IPS DF 6.9 (cell line): ENCODE measurements around the gene FAM228A.

Source experiments
- DNase-seq: peaks from one replicate; pipeline ENCODE4 v3.0.0-alpha.2; 2013; ENCODE audit warnings: low read depth, low spot score
- H3K27ac ChIP-seq: one replicate; pipeline ENCODE4 v1.5.1; 2013; ENCODE audit warnings: low read length, control low read depth
- H3K27me3 ChIP-seq: 2 replicates; pipeline ENCODE4 v1.6.1; 2013; ENCODE audit warnings: mild to moderate bottlenecking, low read length; ENCODE audit not compliant: control insufficient read depth, insufficient read depth
- H3K36me3 ChIP-seq: 2 replicates; pipeline ENCODE4 v1.6.1; 2013; ENCODE audit warnings: low read length; ENCODE audit not compliant: control insufficient read depth, insufficient read depth
- H3K4me1 ChIP-seq: 2 replicates; pipeline ENCODE4 v1.6.1; 2013; ENCODE audit warnings: low read length; ENCODE audit not compliant: control insufficient read depth, insufficient read depth
- H3K4me3 ChIP-seq: 2 replicates; pipeline ENCODE4 v1.5.1; 2013; ENCODE audit warnings: mild to moderate bottlenecking, low read length
- H3K9me3 ChIP-seq: 2 replicates; pipeline ENCODE4 v1.6.1; 2013; ENCODE audit warnings: low read length, inconsistent platforms; ENCODE audit not compliant: control insufficient read depth, insufficient read depth
- WGBS: extraction: QIAGEN DNeasy Blood & Tissue Kit; methylation state at CpG from one replicate; pipeline ENCODE4 v1.1.7; 2013; ENCODE audit warnings: mixed read lengths, missing lambda C conversion rate; ENCODE audit not compliant: insufficient read length, insufficient coverage; 5-methylcytosine and 5-hydroxymethylcytosine counted together

FAM228A gene

GRCh38 chr2:24206714-24207113, 31.9 kb downstream of the FAM228A start:
- no peaks in the 10 kb centered on the region for H3K9me3 ChIP-seq
- H3K4me1 ChIP-seq: no peaks in the 10 kb centered on the region; the same call in 1 of the 2 replicates
- DNase-seq: no peak
- no peak overlapping the region for H3K4me3 ChIP-seq
- H3K27me3 ChIP-seq: no peaks in the 10 kb centered on the region
- no peaks in the 10 kb centered on the region for H3K36me3 ChIP-seq
- no CpG with 5 or more reads among the region's 8 CpGs for WGBS
- no peak overlapping the region for H3K27ac ChIP-seq

DNA sequence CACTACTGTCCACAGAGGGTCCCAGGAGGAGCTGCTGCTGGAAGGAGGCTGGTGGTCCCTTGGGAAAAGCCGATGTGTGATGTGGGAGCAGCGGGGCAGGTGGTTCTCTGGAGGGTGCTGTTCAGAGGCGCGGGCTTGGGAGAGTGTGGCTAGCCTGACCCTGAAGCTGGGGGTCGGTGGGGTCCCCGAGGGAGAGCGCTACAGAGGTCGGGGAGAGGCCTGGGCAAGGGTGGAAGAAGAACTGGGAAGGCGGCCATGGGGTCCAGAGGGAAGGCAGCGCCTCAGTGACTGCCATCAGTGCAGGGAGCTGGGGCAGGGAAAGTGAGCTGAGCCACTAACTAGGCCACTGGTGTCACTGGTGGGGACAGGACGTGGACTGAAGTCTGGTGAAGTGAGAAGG, 32.5 kb downstream of the FAM228A start:
- WGBS: no CpG with 5 or more reads among the region's 11 CpGs
- Histone ChIP-seq H3K27ac (no peak overlapping the region), H3K4me3 (no peak overlapping the region), H3K4me1 (no peaks in the 10 kb centered on the region; the same call in 1 of the 2 replicates), H3K9me3 (no peaks in the 10 kb centered on the region), H3K36me3 (no peaks in the 10 kb centered on the region), H3K27me3 (no peaks in the 10 kb centered on the region)
- no peak for DNase-seq

DNA sequence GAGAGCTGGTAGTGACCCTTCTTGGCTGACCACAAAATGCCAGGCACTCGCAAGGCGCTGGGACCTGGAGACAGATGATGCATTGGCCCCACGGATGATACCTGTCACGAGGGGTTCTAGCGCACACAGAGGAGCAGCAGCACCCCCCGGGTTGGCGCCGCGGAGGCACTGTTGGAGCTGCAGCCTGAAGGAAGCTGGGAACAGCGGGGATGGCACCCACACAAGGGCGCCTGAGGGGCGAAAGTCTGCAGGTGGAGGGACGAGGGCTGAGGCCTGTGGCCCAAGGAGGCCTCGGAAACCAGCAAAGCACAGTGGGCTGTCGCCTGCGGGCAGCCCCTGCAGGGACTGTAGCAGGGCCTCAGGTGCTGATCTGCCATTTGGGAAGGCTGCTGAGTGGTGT, 33.6 kb downstream of the FAM228A start:
- Histone ChIP-seq H3K4me3 (no peak overlapping the region), H3K27ac (no peak overlapping the region), H3K36me3 (no peaks in the 10 kb centered on the region), H3K9me3 (no peaks in the 10 kb centered on the region), H3K4me1 (no peaks in the 10 kb centered on the region; the same call in 1 of the 2 replicates), H3K27me3 (no peaks in the 10 kb centered on the region)
- WGBS: no CpG with 5 or more reads among the region's 16 CpGs
- DNase-seq: no peak

GRCh38 chr2:24209389-24210105, 34.7 kb downstream of the FAM228A start:
- H3K4me3 ChIP-seq: no peak overlapping the region
- H3K27me3 ChIP-seq: no peaks in the 10 kb centered on the region
- H3K36me3 ChIP-seq: no peaks in the 10 kb centered on the region
- H3K9me3 ChIP-seq: no peaks in the 10 kb centered on the region
- no peak overlapping the region for H3K27ac ChIP-seq
- no peak for DNase-seq
- WGBS: no CpG with 5 or more reads among the region's 17 CpGs
- no peaks in the 10 kb centered on the region; the same call in 1 of the 2 replicates for H3K4me1 ChIP-seq

- H3K36me3 ChIP-seq: no peaks in the 10 kb centered on the region
These were observed 35.2 kb downstream of the FAM228A start for GRCh38 chr2:24210106-24210455.

DNA sequence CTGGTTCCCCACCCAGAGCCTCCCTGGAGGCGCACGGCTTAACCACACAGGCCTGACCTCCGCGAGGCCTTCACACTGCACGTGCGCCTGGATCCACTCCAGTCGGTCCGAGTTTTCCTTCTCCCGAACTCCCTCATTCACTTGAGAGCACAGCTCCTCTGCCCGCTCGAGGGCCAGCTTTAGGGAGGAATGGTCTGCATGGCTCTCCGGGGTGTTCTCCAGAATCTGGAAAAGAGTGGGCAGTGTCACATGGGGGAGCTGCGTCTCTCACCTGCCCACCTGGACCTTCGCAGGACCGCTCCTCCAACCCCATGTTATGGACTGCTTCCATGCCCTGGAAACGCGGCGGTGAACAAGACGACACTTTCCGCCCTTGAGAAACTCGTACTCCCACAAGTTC, 35.9 kb downstream of the FAM228A start:
- no peak overlapping the region for H3K4me3 ChIP-seq
- no peak overlapping the region for H3K27ac ChIP-seq
- WGBS: no CpG with 5 or more reads among the region's 21 CpGs
- H3K27me3 ChIP-seq: no peaks in the 10 kb centered on the region
- H3K9me3 ChIP-seq: no peaks in the 10 kb centered on the region
- no peak for DNase-seq
- no peaks in the 10 kb centered on the region; the same call in 1 of the 2 replicates for H3K4me1 ChIP-seq
- no peaks in the 10 kb centered on the region for H3K36me3 ChIP-seq

More at GRCh38 chr2:24210106-24210455, 35.2 kb downstream of the FAM228A start:
- no peaks in the 10 kb centered on the region for H3K27me3 ChIP-seq
- H3K27ac ChIP-seq: no peak overlapping the region
- no peaks in the 10 kb centered on the region; the same call in 1 of the 2 replicates for H3K4me1 ChIP-seq
- no peaks in the 10 kb centered on the region for H3K9me3 ChIP-seq
- no peak for DNase-seq
- no peak overlapping the region for H3K4me3 ChIP-seq
- WGBS: no CpG with 5 or more reads among the region's 2 CpGs

GRCh38 chr2:24211408-24211807, 36.6 kb downstream of the FAM228A start:
- no CpG with 5 or more reads among the region's 7 CpGs for WGBS

DNA sequence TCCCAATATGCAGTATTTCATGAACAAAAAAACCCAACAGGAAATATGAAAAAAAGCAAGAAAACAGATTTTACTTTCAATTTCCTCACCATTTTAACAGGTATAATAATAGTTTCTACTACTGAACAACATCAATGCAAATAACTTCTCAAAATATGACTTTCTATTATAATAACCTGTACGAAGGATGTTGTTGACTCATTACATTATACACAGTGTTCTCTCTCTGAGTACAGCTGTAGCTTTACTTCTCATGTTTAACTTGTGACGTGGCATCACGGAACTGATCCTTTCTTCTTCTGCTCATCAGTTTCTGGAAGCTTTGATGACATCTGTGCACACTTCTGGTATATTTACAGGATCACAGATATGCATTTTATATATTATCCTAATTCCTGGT, 40.0 kb downstream of the FAM228A start:
- Histone ChIP-seq H3K27ac (no peak overlapping the region), H3K36me3 (no peaks in the 10 kb centered on the region), H3K9me3 (no peaks in the 10 kb centered on the region), H3K4me3 (no peak overlapping the region), H3K27me3 (no peaks in the 10 kb centered on the region), H3K4me1 (no peaks in the 10 kb centered on the region)
- no peak for DNase-seq
- no CpG with 5 or more reads among the region's 3 CpGs for WGBS

More at GRCh38 chr2:24211408-24211807, 36.6 kb downstream of the FAM228A start:
- Histone ChIP-seq H3K4me1 (no peaks in the 10 kb centered on the region), H3K4me3 (no peak overlapping the region), H3K36me3 (no peaks in the 10 kb centered on the region), H3K27me3 (no peaks in the 10 kb centered on the region), H3K27ac (no peak overlapping the region), H3K9me3 (no peaks in the 10 kb centered on the region)
- no peak for DNase-seq

DNA sequence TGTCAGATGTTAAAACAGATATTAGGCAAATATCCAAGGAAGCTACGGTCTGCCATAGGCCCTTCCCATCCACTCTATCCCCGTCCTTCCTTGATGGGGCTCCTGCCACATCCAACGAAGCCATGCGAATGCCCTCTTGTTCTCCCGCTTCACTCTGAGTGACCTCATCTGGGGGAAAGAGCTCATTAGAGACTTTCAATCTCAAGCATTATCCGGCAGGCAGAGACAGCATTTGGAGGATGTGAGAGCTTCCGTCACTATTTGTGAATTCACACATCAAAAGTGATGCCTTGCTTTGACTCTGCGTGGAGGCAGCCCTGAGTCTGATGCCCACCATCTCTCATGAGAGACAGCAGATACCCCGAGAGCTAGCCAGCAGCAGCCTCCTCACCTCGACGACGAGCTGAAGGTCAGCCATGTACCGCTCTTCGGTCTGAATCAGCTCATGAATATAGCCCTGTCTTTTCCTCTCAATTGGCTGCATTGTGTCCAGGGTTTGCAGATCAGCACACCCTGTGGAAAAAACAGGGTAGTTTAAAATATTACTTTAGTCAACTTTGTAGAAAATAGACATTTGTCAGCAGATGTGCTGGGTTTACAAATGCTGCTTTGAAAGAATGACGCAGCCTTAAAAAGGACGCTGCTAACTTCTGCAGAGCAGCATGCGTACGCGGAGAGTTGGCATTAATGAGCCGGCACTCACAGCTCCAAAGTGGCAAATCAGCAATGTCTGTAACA, 45.9 kb downstream of the FAM228A start:
- no CpG with 5 or more reads among the region's 20 CpGs for WGBS
- no peaks in the 10 kb centered on the region for H3K36me3 ChIP-seq

GRCh38 chr2:24221343-24222050, 46.6 kb downstream of the FAM228A start:
- Histone ChIP-seq H3K27ac (no peak overlapping the region), H3K36me3 (no peaks in the 10 kb centered on the region), H3K4me1 (no peaks in the 10 kb centered on the region), H3K27me3 (no peaks in the 10 kb centered on the region), H3K9me3 (no peaks in the 10 kb centered on the region), H3K4me3 (no peak overlapping the region)
- no peak for DNase-seq
- 100% methylated on average over 1 of the region's 6 CpGs for WGBS

More for the DNA sequence above, 45.9 kb downstream of the FAM228A start:
- DNase-seq: no peak
- Histone ChIP-seq H3K27me3 (no peaks in the 10 kb centered on the region), H3K4me3 (no peak overlapping the region), H3K9me3 (no peaks in the 10 kb centered on the region), H3K4me1 (no peaks in the 10 kb centered on the region), H3K27ac (no peak overlapping the region)
